GM18907 (cell line): ENCODE results near the gene THTPA.

Experiments
- ATAC-seq: cut with Tn5 transposase; IDR thresholded peaks from one replicate; pipeline ENCODE4 v1.9.1; 2021; ENCODE audit warnings: mild to moderate bottlenecking, moderate library complexity; ENCODE audit not compliant: unreplicated experiment

The THTPA gene

DNA sequence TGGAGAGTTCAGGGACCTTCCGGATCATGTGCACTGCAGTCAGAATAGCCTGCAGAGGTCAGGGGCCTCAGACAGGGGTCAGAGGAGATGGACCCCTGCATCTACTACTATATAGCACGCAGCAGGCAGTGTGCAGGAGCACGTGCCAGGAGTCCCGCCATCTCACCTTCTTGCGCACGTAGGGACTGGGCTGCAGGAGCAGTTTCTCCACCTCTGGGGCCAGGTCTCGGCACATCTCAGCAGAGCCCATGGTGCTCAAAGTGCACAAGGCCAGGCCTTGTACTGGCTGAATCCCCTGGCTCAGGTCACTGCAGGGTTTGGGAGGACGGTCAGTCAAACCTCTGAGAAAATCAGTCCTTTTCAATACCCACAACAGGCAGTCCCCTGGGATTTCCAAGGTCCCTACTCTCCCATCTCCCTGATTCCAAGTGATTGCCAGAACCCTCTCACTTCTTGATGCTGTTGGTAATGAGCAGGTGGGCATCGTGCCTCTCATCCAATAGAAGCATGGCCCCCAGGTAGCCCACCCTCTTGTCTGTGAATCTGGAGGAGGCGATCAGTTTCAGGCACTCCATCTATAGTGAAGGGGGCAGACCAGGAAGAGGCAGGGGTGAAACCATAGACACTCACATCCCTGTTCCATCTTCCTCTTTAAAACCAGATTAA lies 10.2 kb downstream of the THTPA start:
- no peak for ATAC-seq

- no peak for ATAC-seq
These were observed 10.7 kb downstream of the THTPA start for GRCh38 chr14:23566778-23567185.

- peak; percentile 89 for ATAC-seq
These were observed 11.3 kb downstream of the THTPA start, which contains the start of gene AP1G2 for GRCh38 chr14:23567186-23568020. Gene AP1G2, minus strand, starts transcription at chr14:23567791. Its CDS starts 477 bp downstream, at chr14:23567314.

DNA sequence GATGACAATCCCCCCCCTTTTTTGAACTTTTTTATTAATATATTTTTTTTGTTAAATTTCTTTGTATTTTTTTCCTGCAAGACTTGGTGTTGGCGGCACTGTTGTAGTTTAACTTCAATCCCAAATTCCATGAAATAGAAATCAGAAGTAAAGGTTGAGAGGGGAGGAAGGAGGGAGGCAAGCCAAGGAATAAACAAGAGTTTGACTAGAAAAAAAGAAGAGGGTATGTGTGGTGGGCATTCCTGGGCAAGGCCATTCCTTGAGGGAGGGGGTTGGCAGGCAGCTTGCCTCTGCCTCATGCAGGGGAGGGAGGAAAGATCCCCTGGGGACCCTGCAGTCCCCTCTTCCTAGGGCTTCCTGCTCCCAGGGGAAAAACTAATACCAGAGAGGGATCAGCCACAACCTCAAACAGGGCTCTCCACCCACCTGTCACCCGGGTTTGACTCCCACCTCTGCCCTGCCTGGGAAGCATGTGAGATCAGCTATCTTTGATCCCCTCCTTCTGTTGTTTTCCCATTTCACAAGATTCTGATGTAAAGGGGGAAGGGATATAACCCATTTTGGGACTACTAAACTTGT lies 12.0 kb downstream of the THTPA start:
- no peak for ATAC-seq

DNA sequence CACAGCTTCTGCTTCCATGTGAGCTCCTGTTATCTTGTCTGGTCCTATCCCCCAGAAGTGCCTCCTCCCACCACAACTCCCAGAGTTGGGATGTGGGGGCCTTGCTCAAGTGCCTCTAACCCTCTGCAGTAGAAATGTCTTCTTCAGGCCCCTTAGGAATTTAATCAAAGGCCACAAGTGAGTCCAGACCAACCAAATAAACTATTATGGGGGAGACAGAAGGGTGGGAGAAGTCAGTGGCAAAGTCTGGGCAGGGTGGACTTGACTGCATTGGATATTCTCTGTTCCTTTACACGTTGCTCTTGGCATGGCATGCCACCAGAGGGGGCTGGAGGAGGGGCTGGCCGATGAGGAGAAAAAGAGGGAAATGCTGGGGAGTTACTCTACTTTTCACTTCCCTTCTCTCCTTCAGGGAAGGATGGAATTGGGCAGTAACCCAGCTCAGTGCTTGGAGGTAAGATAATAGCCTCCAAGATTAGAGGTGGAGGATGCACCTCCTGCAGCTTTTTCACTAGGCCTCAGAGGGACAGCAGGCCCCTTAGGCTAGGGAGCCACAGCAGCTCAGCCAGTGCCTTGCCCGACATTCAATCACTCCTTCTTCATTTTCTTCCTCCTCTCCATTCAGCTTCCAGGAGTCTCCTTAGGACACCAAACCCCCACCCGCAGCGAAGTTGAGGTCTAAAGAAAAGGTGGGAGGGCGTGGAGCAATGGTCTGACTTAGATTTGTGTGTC lies 12.7 kb downstream of the THTPA start:
- ATAC-seq = no peak

GRCh38 chr14:23569443-23570151 lies 13.5 kb downstream of the THTPA start:
- no peak for ATAC-seq

GRCh38 chr14:23570806-23571483 lies 14.9 kb downstream of the THTPA start:
- no peak for ATAC-seq

- no peak for ATAC-seq
These were observed 15.8 kb downstream of the THTPA start for GRCh38 chr14:23571701-23572523.

GRCh38 chr14:23572524-23572828 lies 16.4 kb downstream of the THTPA start:
- no peak for ATAC-seq

DNA sequence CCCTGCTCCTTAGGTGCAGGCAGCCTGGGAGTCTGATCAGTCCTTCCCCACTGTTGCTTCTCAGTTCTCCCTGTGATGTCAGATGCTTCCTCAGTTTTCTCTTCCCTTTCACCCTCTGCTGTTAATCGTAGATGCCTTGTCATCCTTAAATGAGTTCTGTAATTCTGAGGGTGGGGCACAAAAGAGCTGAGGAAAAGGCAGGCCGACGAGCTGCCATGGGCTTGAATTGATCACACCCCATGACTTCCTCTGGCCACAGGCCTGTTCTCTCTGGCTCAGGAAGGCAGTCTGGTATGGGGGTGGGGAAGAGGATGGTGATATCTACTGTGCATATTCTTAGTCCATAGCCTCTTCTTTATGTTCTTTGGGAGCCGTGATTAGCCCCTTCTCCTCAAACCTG lies 16.8 kb downstream of the THTPA start:
- no peak for ATAC-seq

DNA sequence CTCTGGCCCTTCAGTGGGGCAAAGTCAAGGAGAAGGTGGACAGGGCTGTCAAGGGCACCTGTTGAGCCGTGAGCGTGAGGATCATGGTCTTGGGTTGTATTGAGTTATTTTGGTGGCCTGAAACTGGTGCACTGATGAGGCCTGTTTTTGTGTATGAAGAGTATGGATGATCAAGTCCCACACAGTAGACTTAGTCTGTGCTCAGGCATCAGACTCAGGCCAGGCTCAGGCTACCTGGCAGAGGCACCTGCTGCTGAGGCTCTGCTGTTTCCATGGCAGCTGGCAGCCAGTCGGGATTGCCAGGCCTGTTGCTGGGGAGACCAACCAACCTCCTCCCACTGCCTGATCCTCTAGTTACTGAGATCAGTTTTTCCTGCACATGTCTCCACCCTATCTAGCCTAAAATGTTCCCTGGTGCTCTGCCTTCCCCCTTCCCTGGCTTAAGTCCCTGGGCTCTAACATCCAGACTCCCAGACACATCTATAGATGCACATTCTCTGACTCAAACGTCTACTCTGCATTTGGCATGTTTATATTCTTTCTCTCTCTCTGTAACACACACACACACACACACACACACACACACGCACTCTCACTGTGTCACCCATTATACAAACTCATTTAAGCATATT lies 17.4 kb downstream of the THTPA start:
- ATAC-seq = no peak

DNA sequence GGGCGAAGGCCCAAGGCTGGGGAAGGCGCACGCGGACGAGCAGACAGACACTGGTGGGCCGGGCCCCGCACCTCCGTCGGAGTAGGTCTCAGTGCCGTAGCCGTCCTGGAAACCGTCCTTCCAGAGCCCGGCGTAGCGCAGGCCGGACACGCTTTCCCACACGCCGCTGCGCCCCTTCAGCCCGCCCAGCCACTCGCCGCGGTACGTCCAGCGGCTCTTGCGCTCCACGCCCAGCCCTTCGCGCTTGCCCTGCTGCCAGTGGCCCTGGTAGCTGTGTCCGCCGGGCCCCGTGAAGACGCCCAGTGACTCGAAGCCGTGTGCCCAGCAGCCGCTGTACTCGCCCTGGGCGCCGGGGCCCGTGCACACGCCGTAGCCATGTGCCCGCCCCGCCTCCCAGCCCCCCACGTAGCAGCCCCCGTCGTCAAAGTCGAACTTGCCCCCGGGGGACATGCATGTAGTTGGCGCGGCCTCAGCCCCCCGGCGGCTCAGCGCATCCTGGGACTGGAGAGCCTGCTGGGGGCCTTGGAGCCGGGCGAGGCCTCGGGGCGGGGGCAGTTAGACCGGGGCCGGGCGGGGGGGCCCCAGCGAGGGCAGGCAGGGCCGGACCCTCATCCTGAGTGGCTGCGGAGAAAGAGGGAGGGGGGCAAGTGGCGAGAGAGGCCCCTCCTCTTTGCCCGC lies 21.1 kb downstream of the THTPA start:
- no peak for ATAC-seq

GRCh38 chr14:23577710-23578392 lies 21.8 kb downstream of the THTPA start:
- no peak for ATAC-seq

DNA sequence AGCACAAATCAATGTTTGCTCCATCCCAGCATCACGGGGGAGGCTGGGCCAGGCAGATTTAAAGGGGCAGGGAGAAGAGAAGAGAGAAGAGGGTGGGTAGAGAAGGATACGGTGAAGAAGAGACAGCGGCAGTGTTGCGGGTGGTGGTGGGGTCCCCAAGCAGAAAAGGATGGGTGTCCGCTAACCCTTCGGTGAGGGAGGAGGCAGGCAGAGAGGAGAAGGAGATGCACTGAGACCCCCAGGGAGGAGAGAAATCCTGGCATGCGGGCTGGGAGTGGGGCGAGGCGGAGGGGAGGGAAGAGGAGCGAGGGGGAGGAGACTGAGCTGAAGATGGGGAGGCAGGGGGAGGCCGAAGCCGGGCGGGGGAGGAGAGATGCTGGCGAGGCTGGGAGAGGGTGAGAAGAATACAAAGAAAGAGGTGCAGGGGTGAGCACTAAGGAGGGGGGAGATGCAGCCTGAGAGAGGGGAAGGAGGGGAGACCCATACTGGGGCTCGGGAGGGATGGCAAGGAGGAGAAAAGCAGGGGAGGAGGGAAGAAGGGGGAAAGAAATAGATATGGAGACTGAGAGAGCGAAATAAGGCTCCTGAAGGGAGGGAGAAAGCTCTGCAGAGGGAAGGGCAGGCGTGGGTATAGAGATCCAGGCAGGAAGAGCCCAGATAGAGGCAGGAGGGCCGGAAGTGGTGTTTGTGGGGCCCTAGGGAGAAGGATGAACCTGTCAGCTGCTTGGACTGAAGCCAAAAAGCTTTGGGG lies 22.7 kb downstream of the THTPA start, which contains the start of gene JPH4:
JPH4 (minus strand) TSS at position 231 of the 751 bp plus-strand sequence. CDS start 1,337 bp downstream, outside the sequence.
- no peak for ATAC-seq

DNA sequence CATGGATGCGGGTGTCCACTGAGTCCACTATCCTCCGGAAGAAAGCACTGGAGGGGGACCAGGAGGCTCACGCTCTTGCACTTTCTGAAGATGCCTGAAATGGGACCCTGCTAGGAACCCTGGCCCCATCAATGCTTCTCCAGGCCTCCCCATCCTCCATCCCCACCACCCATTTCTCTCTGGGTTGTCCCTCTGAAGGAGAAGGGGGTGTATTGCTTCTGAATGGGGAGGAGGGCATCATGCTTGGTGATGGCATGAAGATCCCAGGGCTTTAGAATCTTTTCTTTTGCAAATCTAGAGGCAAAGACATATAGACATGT lies 23.2 kb downstream of the THTPA start:
- no peak for ATAC-seq

- ATAC-seq = no peak
These were observed 23.7 kb downstream of the THTPA start for GRCh38 chr14:23579739-23580138.
